Panc1 (cell line): ENCODE results near the gene CD55. TPM values are rescaled to one million over a fixed set of nuclear protein-coding genes. Genes with fewer than 3 reads are reported as not detected.

Experiments
- ATAC-seq: fragments of 200-7000 bp; cut with Tn5 transposase; 2 replicates; pipeline ENCODE4 v1.9.1; 2020; ENCODE audit warnings: mild to moderate bottlenecking, moderate library complexity
- BruUV-seq: library from RNA; stranded (reverse); fragments of 400-500 nt; replicated peaks from 2 replicates; lab custom pipeline; 2021; lab: Mats Ljungman, UMichigan
- CTCF ChIA-PET: fragments of 300-600 bp; sonication (Branson Sonifier 250); formaldehyde crosslinking; loops from one replicate; lab custom pipeline; 2022; ENCODE audit warnings: antibody characterized with exemption; lab: Charles Lee
- POLR2A ChIA-PET: fragments of 300-600 bp; sonication (Branson Sonifier 250); formaldehyde crosslinking; loops from one replicate; lab custom pipeline; 2022; ENCODE audit warnings: antibody characterized with exemption; lab: Charles Lee
- DNase-seq: peaks from one replicate; pipeline ENCODE4 v3.0.0-alpha.2; 2010; ENCODE audit warnings: low read depth, low spot score
- H3K27ac ChIP-seq: 2 replicates; pipeline ENCODE4 v1.5.1; 2011; ENCODE audit warnings: mild to moderate bottlenecking, low read length, inconsistent platforms
- H3K27me3 ChIP-seq: fragments of 200-500 bp; sonication (Bioruptor generic); 2 replicates; pipeline ENCODE4 v1.6.0; 2014; ENCODE audit warnings: low read length, inconsistent platforms; ENCODE audit not compliant: control insufficient read depth, insufficient read depth
- H3K36me3 ChIP-seq: fragments of 200-500 bp; sonication (Bioruptor generic); 2 replicates; pipeline ENCODE4 v1.5.1; 2014; ENCODE audit warnings: inconsistent platforms, mild to moderate bottlenecking, low read length, moderate library complexity; ENCODE audit not compliant: control insufficient read depth, insufficient read depth
- H3K4me1 ChIP-seq: 2 replicates; pipeline ENCODE4 v1.5.1; 2011; ENCODE audit warnings: inconsistent platforms, mild to moderate bottlenecking, low read length, moderate library complexity; ENCODE audit not compliant: control insufficient read depth, insufficient read depth
- H3K4me3 ChIP-seq, 2 experiments: 2 replicates each; pipeline ENCODE4 v1.5.1; 2011 to 2012; ENCODE audit warnings: low read depth in 2 of 2, low read length in 2 of 2, mild to moderate bottlenecking in 2 of 2, inconsistent platforms in 1 of 2, moderate library complexity in 1 of 2
- H3K9me3 ChIP-seq: fragments of 200-500 bp; sonication (Bioruptor generic); 2 replicates; pipeline ENCODE4 v1.5.1; 2014; ENCODE audit warnings: low read depth, mild to moderate bottlenecking, inconsistent platforms, low read length, moderate library complexity; ENCODE audit not compliant: control insufficient read depth, insufficient read depth
- CTCF ChIP-seq: fragments of 450-650 bp; IDR thresholded peaks from 2 replicates; pipeline ENCODE4 v1.5.1; 2017; ENCODE audit warnings: mild to moderate bottlenecking
- POLR2AphosphoS5 ChIP-seq: IDR thresholded peaks from 2 replicates; pipeline ENCODE4 v1.6.1; 2012; ENCODE audit warnings: mild to moderate bottlenecking, low read depth, low read length, moderate library complexity
- REST ChIP-seq, 2 experiments: IDR thresholded peaks; 2 replicates each; pipeline ENCODE4 v1.6.1; 2011 to 2012; ENCODE audit warnings: low read depth in 2 of 2, control low read depth in 1 of 2, low read length in 1 of 2, mild to moderate bottlenecking in 1 of 2, moderate library complexity in 1 of 2; ENCODE audit not compliant: insufficient read depth in 1 of 2
- SIN3A ChIP-seq: IDR thresholded peaks from 2 replicates; pipeline ENCODE4 v1.6.1; 2012; ENCODE audit warnings: low read depth, mild to moderate bottlenecking, low read length, moderate library complexity, borderline replicate concordance; ENCODE audit not compliant: insufficient read depth
- TCF7L2 ChIP-seq: IDR thresholded peaks from 2 replicates; pipeline ENCODE4 v1.6.1; 2011; ENCODE audit warnings: mild to moderate bottlenecking, low read depth, low read length, inconsistent platforms
- in situ Hi-C: cut with HindIII; loops from 2 replicates; pipeline ENCODE4 v1.10.0; 2016; ENCODE audit warnings: low sequenced_read_pairs, low pct_unique_long_range_greater_than_20kb
- intact Hi-C: fragments of 100-400 bp; cut with micrococcal nuclease; formaldehyde crosslinking; loops from one replicate; pipeline ENCODE4 v1.10.0; 2022; ENCODE audit not compliant: unreplicated experiment
- total RNA-seq: library from RNA; stranded (reverse); gene quantifications from one replicate; pipeline ENCODE4 v1.2.1, GENCODE V29; 2021; ENCODE audit not compliant: unreplicated experiment

Gene CD55
- total RNA-seq, 1 experiment from 2014 or later, result 12.1 TPM

- Histone ChIP-seq H3K4me3 (no peak overlapping the region), H3K36me3 (no peaks in the 10 kb centered on the region), H3K9me3 (no peaks in the 10 kb centered on the region), H3K4me1 (no peaks in the 10 kb centered on the region), H3K27me3 (no peaks in the 10 kb centered on the region), H3K27ac (no peak overlapping the region)
- ChIA-PET CTCF (no interaction called here), POLR2A (no interaction called here)
- BruUV-seq, result no TSS peak
- ATAC-seq (no peak), DNase-seq (no peak)
- in situ Hi-C loops (no loop called here), intact Hi-C loops (no loop called here)
- TF ChIP-seq REST (IDR thresholded peaks at IDR 0.05; ENCODE audit: insufficient read depth in 1 of 2, low read depth in 2 of 2, low read length in 1 of 2), result no peak
- no peak for TF ChIP-seq TCF7L2
- TF ChIP-seq POLR2AphosphoS5, result no peak
- TF ChIP-seq SIN3A, result no peak
- TF ChIP-seq CTCF, result no peak
Measured at GRCh38 chr1:207289756-207290155, 31.7 kb upstream of the CD55 start.

GRCh38 chr1:207291723-207292122, 29.8 kb upstream of the CD55 start:
- H3K9me3 ChIP-seq, result no peaks in the 10 kb centered on the region
- no peaks in the 10 kb centered on the region for H3K4me1 ChIP-seq
- no peak overlapping the region for H3K4me3 ChIP-seq
- DNase-seq, result no peak
- H3K36me3 ChIP-seq, result no peaks in the 10 kb centered on the region
- H3K27ac ChIP-seq, result no peak overlapping the region
- ChIA-PET POLR2A (no interaction called here), CTCF (no interaction called here)
- H3K27me3 ChIP-seq, result no peaks in the 10 kb centered on the region
- ATAC-seq, result no peak
- in situ Hi-C loops (no loop called here), intact Hi-C loops (no loop called here)
- BruUV-seq, result no TSS peak
- TF ChIP-seq CTCF (no peak), REST (IDR thresholded peaks at IDR 0.05; ENCODE audit: insufficient read depth in 1 of 2, low read depth in 2 of 2, low read length in 1 of 2) (no peak), TCF7L2 (no peak), SIN3A (no peak), POLR2AphosphoS5 (no peak)
